Thyroid gland (tissue), 4 donors: ENCODE results near the gene CPS1. TPM values are rescaled to one million over a fixed set of nuclear protein-coding genes. Genes with fewer than 3 reads are reported as not detected.

Source experiments
- total RNA-seq, 4 donors: library from RNA; depleted of rRNA; stranded (reverse); fragments of >200 nt; gene quantifications; one replicate each; pipeline ENCODE4 v1.2.3, GENCODE V29; 2016

The CPS1 gene
- total RNA-seq, 4 donors from 2014 or later = 3.9 to 14.9 (median 10.1) TPM

Other genes with a start within 250 kb of the CPS1 start
- gene MYL1, start 241.4 kb upstream of the CPS1 start, total RNA-seq = not detected
- gene LANCL1, start 79.8 kb upstream of the CPS1 start, total RNA-seq = 10 to 100 TPM; 30.7 to 33.2 (median 32.0) TPM